GM12878 (cell line): ENCODE results near the gene BCKDK. TPM values are rescaled to one million over a fixed set of nuclear protein-coding genes. Genes with fewer than 3 reads are reported as not detected.

Source experiments
- ATAC-seq: fragments of 200-7000 bp; cut with Tn5 transposase; 3 replicates; pipeline ENCODE4 v1.9.1; 2020; ENCODE audit warnings: mild to moderate bottlenecking, moderate library complexity
- BruUV-seq: library from RNA; stranded (reverse); fragments of 400-500 nt; replicated peaks from 2 replicates; lab custom pipeline; 2021; lab: Mats Ljungman, UMichigan
- CTCF ChIA-PET: fragments of 300-600 bp; sonication (Branson Sonifier 250); formaldehyde crosslinking; extraction: SDS; loops from one replicate; lab custom pipeline; 2021; ENCODE audit warnings: inconsistent platforms; lab: Yijun Ruan, JAX
- POLR2A ChIA-PET: fragments of 350-600 bp; formaldehyde crosslinking; extraction: SDS; loops from one replicate; lab custom pipeline; 2021; ENCODE audit warnings: inconsistent platforms; lab: Charles Lee
- RAD21 ChIA-PET: fragments of 300-600 bp; sonication (Branson Sonifier 250); formaldehyde crosslinking; loops from one replicate; lab custom pipeline; 2023; ENCODE audit warnings: antibody characterized with exemption; ENCODE audit not compliant: unreplicated experiment; lab: Charles Lee
- SMC1A ChIA-PET: fragments of 300-600 bp; sonication (Branson Sonifier 250); formaldehyde crosslinking; loops from one replicate; lab custom pipeline; 2023; ENCODE audit not compliant: unreplicated experiment, uncharacterized antibody; lab: Charles Lee
- DNase-seq: peaks from one replicate; pipeline ENCODE4 v3.0.0-alpha.2; 2011; ENCODE audit warnings: low read depth, low spot score
- FAIRE-seq: peaks from 3 replicates; lab custom pipeline; 2011; peaks lifted over from hg19 to GRCh38; lab: Jason Lieb, UNC
- H2AFZ ChIP-seq: 2 replicates; pipeline ENCODE4 v1.6.0; 2011; ENCODE audit warnings: low read depth, low read length, control low read depth; ENCODE audit not compliant: control insufficient read depth
- H3K27ac ChIP-seq: 2 replicates; pipeline ENCODE4 v1.5.1; 2011; ENCODE audit warnings: control low read depth; ENCODE audit not compliant: control insufficient read depth, insufficient read depth
- H3K27me3 ChIP-seq, 2 experiments: replicated peaks in 1 of 2; 2 replicates each; pipeline versions ENCODE4 v1.6.0 to v1.6.1; 2011; ENCODE audit warnings: low read length in 1 of 2; ENCODE audit not compliant: control insufficient read depth in 2 of 2, insufficient read depth in 2 of 2
- H3K36me3 ChIP-seq, 2 experiments: 2 replicates each; pipeline ENCODE4 v1.5.1; 2011; ENCODE audit warnings: low read length in 1 of 2; ENCODE audit not compliant: control insufficient read depth in 2 of 2, insufficient read depth in 2 of 2
- H3K4me1 ChIP-seq: 2 replicates; pipeline ENCODE4 v1.6.1; 2011; ENCODE audit warnings: mild to moderate bottlenecking, low read length, moderate library complexity, mixed read lengths; ENCODE audit not compliant: control insufficient read depth, insufficient read depth
- H3K4me2 ChIP-seq: 2 replicates; pipeline ENCODE4 v1.6.0; 2011; ENCODE audit warnings: control low read depth; ENCODE audit not compliant: control insufficient read depth, insufficient read depth
- H3K4me3 ChIP-seq: fragments of 200-600 bp; sonication (generic); 2 replicates; pipeline ENCODE4 v1.5.1; 2016
- H3K79me2 ChIP-seq: 2 replicates; pipeline ENCODE4 v1.6.0; 2011; ENCODE audit warnings: low read length; ENCODE audit not compliant: control insufficient read depth, insufficient read depth
- H3K9ac ChIP-seq: 2 replicates; pipeline ENCODE4 v1.8.0; 2011; ENCODE audit warnings: low read length, control low read depth, mixed read lengths; ENCODE audit not compliant: control insufficient read depth, insufficient read depth
- H3K9me3 ChIP-seq: replicated peaks from 3 replicates; pipeline ENCODE4 v1.5.1; 2011; ENCODE audit warnings: mild to moderate bottlenecking, low read length; ENCODE audit not compliant: control insufficient read depth, insufficient read depth
- H4K20me1 ChIP-seq: 2 replicates; pipeline ENCODE4 v1.6.0; 2011; ENCODE audit not compliant: control insufficient read depth, insufficient read depth
- CBX5 ChIP-seq: sonication (generic); IDR thresholded peaks from 2 replicates; pipeline ENCODE4 v1.6.1; 2016; ENCODE audit warnings: low read depth, moderate library complexity, mild to moderate bottlenecking, inconsistent platforms
- GATAD2B ChIP-seq: fragments of 450-650 bp; conservative IDR thresholded peaks from 2 replicates; pipeline ENCODE4 v1.6.1; 2017; ENCODE audit warnings: low read depth, mild to moderate bottlenecking, moderate library complexity
- MEF2B ChIP-seq: fragments of 450-650 bp; IDR thresholded peaks from 2 replicates; pipeline ENCODE4 v1.6.1; 2018; ENCODE audit warnings: mild to moderate bottlenecking, moderate library complexity; ENCODE audit not compliant: partially characterized antibody, poor library complexity, severe bottlenecking
- NRF1 ChIP-seq: conservative IDR thresholded peaks from 2 replicates; pipeline ENCODE4 v1.6.1; 2011; ENCODE audit warnings: mild to moderate bottlenecking, low read depth, low read length, improper control_type of control experiment
- POLR2AphosphoS2 ChIP-seq: IDR thresholded peaks from 2 replicates; pipeline ENCODE4 v1.6.1; 2011; ENCODE audit warnings: low read depth, mild to moderate bottlenecking, low read length, improper control_type of control experiment, moderate library complexity
- SPI1 ChIP-seq: IDR thresholded peaks from 2 replicates; pipeline ENCODE4 v1.6.1; 2011; ENCODE audit warnings: low read depth, mild to moderate bottlenecking, low read length, moderate library complexity, borderline replicate concordance; ENCODE audit not compliant: insufficient read depth
- SREBF2 ChIP-seq: IDR thresholded peaks from 2 replicates; pipeline ENCODE4 v1.6.1; 2012; ENCODE audit warnings: mild to moderate bottlenecking, low read length
- WGBS: methylation state at CpG from one replicate; pipeline ENCODE4 v1.1.6; 2016; ENCODE audit warnings: low lambda C conversion rate; ENCODE audit not compliant: insufficient replicate concordance, insufficient coverage; ENCODE audit errors: missing lambda C conversion rate; 5-methylcytosine and 5-hydroxymethylcytosine counted together
- in situ Hi-C: fragments of 300-500 bp; cut with MboI; formaldehyde crosslinking; loops from 9 replicates; pipeline ENCODE4 v1.14.3; 2018; ENCODE audit warnings: mixed read lengths
- intact Hi-C: fragments of 100-400 bp; cut with micrococcal nuclease; formaldehyde crosslinking; loops from one replicate; pipeline ENCODE4 v1.14.2; 2022; ENCODE audit not compliant: unreplicated experiment
- polyA plus RNA-seq, 11 experiments: library from polyadenylated mRNA; depleted of rRNA in 4 of 11; unstranded in 6 of 11; stranded (reverse) in 5 of 11; fragments of >200 nt; fragmentation: Nextera tagmentation in 4 of 11; fragmentation: Illumina TruSeq in 1 of 11; extraction: Ambion mirVana in 4 of 11; extraction: Trizol in 1 of 11; gene quantifications; 1 replicate in 1 of 11; 2 replicates in 10 of 11; pipeline versions ENCODE4 v1.2.1 to v1.2.3, GENCODE V29; 2011 to 2016; ENCODE audit warnings: inconsistent platforms in 2 of 11, missing spikeins in 2 of 11, low read depth in 1 of 11
- total RNA-seq, 4 experiments: library from RNA; depleted of rRNA in 3 of 4; stranded (reverse); fragments of >200 nt in 3 of 4; fragmentation: Illumina TruSeq in 1 of 4; extraction: Trizol in 1 of 4; gene quantifications; 2 replicates each; pipeline versions ENCODE4 v1.2.1 to v1.2.3, GENCODE V29; 2013 to 2021
- TF ChIP-seq, protein P1 (sequence below), 3 experiments: IDR thresholded peaks in 2 of 3; conservative IDR thresholded peaks in 1 of 3; 2 replicates each; pipeline ENCODE4 v1.5.1; 2011; ENCODE audit warnings: low read depth in 3 of 3, low read length in 3 of 3, mild to moderate bottlenecking in 3 of 3, control low read depth in 2 of 3, moderate library complexity in 2 of 3, inconsistent platforms in 1 of 3, mixed read lengths in 1 of 3; ENCODE audit not compliant: control insufficient read depth in 2 of 3, insufficient read depth in 1 of 3; ENCODE audit errors: extremely low read depth in 1 of 3

The BCKDK gene
- total and polyA plus RNA-seq, 10 of the 15 experiments (the other 5 are each of a cell fraction or from before 2014, with no cell fraction given), result 0.68 to 56.6 (median 32.8) TPM

DNA sequence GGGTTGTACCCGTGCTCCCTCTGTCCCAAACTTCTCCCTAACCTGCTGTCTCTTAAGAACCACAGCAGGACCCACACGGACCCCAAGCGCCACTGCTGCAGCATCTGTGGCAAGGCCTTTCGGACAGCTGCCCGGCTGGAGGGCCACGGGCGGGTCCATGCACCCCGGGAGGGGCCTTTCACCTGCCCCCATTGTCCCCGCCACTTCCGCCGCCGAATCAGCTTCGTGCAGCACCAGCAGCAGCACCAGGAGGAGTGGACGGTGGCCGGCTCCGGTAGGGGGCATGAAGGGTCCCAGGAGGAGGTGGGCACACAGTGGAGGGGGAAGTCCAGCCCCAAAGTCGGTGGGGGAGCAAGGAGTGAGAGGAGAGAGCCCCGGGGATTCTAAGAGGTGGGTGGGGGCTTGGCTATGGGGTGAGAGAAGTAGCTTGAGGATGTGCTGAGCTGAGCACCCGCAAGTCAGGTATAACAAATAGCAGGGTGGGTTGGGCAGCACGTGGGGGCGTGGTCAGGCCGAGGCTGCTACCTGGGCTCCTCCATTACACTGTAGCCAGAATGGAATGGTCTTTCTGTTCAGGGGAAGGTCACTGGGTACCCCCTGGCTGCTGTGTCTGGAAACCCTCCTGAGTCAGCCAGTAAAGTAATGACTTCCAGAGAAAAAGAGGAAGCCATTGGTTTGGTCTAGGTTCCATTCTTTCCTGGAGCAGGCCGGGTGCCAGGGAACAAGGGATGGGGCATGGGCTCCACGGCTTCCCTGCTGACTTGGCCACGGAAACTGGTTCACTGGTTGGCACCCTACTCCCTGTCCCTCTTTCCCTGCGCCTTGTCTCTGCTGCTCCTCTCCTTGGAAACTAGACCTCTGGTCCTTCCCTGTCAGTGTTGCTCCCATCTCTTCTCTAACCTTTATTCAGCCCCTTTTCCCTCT is 26.5 kb upstream of the BCKDK start:
- POLR2A ChIA-PET, result no interaction called here
- WGBS, result 90% methylated on average over 23 of the region's 26 CpGs

More for the DNA sequence above, 26.5 kb upstream of the BCKDK start:
- ChIA-PET SMC1A (no interaction called here), CTCF (no interaction called here), RAD21 (no interaction called here)
- TF ChIP-seq, protein P1, sequence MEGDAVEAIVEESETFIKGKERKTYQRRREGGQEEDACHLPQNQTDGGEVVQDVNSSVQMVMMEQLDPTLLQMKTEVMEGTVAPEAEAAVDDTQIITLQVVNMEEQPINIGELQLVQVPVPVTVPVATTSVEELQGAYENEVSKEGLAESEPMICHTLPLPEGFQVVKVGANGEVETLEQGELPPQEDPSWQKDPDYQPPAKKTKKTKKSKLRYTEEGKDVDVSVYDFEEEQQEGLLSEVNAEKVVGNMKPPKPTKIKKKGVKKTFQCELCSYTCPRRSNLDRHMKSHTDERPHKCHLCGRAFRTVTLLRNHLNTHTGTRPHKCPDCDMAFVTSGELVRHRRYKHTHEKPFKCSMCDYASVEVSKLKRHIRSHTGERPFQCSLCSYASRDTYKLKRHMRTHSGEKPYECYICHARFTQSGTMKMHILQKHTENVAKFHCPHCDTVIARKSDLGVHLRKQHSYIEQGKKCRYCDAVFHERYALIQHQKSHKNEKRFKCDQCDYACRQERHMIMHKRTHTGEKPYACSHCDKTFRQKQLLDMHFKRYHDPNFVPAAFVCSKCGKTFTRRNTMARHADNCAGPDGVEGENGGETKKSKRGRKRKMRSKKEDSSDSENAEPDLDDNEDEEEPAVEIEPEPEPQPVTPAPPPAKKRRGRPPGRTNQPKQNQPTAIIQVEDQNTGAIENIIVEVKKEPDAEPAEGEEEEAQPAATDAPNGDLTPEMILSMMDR (IDR thresholded peaks at IDR 0.05 in 2 of 3, conservative IDR thresholded peaks at IDR 0.05 in 1 of 3; ENCODE audit: control insufficient read depth in 2 of 3, extremely low read depth in 1 of 3, insufficient read depth in 1 of 3, low read depth in 3 of 3, low read length in 3 of 3), result no peak
- TF ChIP-seq POLR2AphosphoS2, result 0 out of 2 replicates have a peak, but pooled peaks have one; percentile 35
- no peak for TF ChIP-seq SREBF2
- no peak for TF ChIP-seq GATAD2B
- no peak for TF ChIP-seq CBX5
- no peak for TF ChIP-seq MEF2B
- TF ChIP-seq SPI1, result 0 out of 2 replicates have a peak, but pooled peaks have one; percentile 15
- no peak for TF ChIP-seq NRF1
- DNase-seq (no peak), ATAC-seq (no peak), FAIRE-seq (no peak)
- Histone ChIP-seq H3K9me3 (no peaks in the 10 kb centered on the region), H3K36me3 (peaks cover 8 to 14% of the 10 kb centered on the region in 2 experiments; a peak in 3 of 4 replicates), H4K20me1 (no peaks in the 10 kb centered on the region; the same call in 1 of the 2 replicates), H3K79me2 (no peaks in the 10 kb centered on the region; the same call in 1 of the 2 replicates), H3K4me1 (no peaks in the 10 kb centered on the region), H3K4me2 (no peak overlapping the region), H3K27me3 (no peaks in the 10 kb centered on the region), H3K27ac (no peak overlapping the region), H3K9ac (no peak overlapping the region), H3K4me3 (no peak overlapping the region), H2AFZ (no peak overlapping the region)
- in situ Hi-C loops, result no loop called here
- intact Hi-C loops, result no loop called here
- BruUV-seq, result no TSS peak
